GM06990 (cell line): ENCODE results near the gene MCHR1.

Experiments
- DNase-seq: peaks from one replicate; pipeline ENCODE4 v3.0.0-alpha.2; 2011; ENCODE audit not compliant: insufficient read length; ENCODE audit errors: extremely low read depth
- H3K27me3 ChIP-seq: replicated peaks from 2 replicates; pipeline ENCODE4 v1.6.0; 2011; ENCODE audit warnings: low read length; ENCODE audit not compliant: control insufficient read depth, insufficient read depth
- H3K36me3 ChIP-seq: 2 replicates; pipeline ENCODE4 v1.5.1; 2011; ENCODE audit warnings: low read length; ENCODE audit not compliant: control insufficient read depth, insufficient read depth
- H3K4me3 ChIP-seq: replicated peaks from 2 replicates; pipeline ENCODE4 v1.5.1; 2011; ENCODE audit warnings: low read depth, mild to moderate bottlenecking, control low read depth, low read length
- TF ChIP-seq, protein P1 (sequence below): IDR thresholded peaks from 2 replicates; pipeline ENCODE4 v1.5.1; 2011; ENCODE audit warnings: low read length, control low read depth, mild to moderate bottlenecking, inconsistent platforms; ENCODE audit not compliant: insufficient read depth, poor library complexity, severe bottlenecking

Gene MCHR1

DNA sequence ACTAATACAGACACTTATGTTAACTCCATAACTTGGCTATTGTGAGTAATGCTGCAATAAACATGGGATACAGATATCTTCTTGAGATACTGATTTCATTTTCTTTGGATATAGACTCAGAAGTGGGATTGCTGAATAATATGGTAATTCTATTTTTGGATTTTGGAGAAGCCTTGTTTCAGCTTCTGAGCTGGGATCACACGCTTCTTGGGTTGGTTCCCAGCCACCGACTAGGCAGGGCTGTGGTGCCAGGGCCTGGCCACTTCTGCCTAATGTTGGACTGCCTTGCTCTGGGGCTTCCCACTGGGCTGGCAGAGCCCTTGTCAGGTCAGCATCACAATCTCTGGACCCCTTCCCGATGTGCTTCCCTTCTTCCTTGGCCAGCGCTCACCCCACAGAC, 14.0 kb upstream of the MCHR1 start:
- DNase-seq: no peak
- Histone ChIP-seq H3K27me3 (no peaks in the 10 kb centered on the region), H3K36me3 (no peaks in the 10 kb centered on the region), H3K4me3 (no peak overlapping the region)
- TF ChIP-seq, protein P1, sequence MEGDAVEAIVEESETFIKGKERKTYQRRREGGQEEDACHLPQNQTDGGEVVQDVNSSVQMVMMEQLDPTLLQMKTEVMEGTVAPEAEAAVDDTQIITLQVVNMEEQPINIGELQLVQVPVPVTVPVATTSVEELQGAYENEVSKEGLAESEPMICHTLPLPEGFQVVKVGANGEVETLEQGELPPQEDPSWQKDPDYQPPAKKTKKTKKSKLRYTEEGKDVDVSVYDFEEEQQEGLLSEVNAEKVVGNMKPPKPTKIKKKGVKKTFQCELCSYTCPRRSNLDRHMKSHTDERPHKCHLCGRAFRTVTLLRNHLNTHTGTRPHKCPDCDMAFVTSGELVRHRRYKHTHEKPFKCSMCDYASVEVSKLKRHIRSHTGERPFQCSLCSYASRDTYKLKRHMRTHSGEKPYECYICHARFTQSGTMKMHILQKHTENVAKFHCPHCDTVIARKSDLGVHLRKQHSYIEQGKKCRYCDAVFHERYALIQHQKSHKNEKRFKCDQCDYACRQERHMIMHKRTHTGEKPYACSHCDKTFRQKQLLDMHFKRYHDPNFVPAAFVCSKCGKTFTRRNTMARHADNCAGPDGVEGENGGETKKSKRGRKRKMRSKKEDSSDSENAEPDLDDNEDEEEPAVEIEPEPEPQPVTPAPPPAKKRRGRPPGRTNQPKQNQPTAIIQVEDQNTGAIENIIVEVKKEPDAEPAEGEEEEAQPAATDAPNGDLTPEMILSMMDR: no peak

DNA sequence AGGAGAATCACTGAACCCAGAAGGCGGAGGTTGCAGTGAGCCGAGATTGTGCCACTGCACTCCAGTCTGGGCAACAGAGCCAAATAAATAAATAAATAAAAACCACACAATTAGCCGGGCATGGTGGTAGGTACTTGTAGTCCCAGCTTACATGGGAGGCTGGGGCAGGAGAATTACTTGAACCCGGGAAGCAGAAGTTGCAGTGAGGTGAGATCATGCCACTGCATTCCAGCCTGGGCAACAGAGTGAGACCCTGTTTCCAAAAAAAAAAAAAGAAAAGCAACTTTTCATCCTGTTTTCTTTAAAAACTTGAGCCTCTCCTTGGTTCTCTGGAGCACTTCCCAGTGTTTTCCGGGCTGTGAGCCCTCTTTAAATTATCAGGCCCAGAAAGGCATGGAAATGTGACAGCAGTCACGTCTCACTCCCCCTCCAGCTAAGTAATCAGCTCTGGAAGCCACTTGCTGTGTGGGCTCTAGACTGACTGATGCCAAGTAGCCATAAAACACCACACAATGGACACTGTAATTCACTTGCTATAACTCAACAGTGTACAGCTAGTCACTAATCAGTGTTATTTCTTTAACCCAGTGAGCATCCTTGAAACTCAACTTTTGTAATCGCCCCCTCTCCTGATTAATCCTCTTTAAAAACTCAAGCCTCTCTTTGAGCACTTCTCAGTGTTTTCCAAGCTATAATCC, 13.0 kb upstream of the MCHR1 start:
- no peak for DNase-seq
- Histone ChIP-seq H3K27me3 (no peaks in the 10 kb centered on the region), H3K36me3 (no peaks in the 10 kb centered on the region), H3K4me3 (no peak overlapping the region)
- TF ChIP-seq, protein P1: no peak

DNA sequence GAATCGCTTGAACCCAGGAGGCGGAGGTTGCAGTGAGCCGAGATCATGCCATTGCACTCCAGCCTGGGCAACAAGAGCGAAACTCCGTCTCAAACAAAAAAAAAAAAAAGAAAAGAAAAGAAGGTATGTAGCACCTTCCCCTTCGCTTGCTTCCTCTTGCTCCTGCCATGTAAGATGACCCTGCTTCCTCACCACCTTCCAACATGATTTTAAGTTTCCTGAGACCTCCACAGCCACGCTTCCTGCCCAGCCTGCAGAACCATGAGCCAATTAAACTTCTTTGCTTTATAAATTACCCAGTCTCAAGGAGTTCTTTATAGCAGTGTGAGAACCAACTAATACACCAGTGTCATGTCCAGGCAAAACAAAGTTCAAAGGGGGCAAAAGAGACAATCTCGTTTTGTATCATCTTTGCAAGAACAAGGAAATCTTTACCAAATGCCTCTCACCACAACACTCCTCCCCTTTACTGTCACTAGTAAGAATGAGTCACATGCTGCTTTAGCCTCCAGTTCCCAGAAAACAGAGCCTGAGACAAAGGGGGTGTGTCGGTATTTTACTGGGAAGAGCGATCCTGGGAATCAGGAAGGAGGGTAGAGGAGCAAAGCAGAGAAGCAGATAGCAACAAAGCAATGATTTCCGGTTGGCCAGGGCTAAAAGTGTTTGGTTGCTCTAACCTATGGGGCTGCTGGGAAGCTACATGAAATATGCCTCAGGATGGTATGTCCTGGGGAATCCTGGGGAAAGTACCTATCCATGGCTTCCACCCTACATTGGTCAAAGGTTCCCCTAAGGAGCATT, 10.5 kb upstream of the MCHR1 start:
- Histone ChIP-seq H3K36me3 (no peaks in the 10 kb centered on the region), H3K4me3 (no peak overlapping the region), H3K27me3 (no peaks in the 10 kb centered on the region)
- DNase-seq: no peak
- TF ChIP-seq, protein P1: no peak

DNA sequence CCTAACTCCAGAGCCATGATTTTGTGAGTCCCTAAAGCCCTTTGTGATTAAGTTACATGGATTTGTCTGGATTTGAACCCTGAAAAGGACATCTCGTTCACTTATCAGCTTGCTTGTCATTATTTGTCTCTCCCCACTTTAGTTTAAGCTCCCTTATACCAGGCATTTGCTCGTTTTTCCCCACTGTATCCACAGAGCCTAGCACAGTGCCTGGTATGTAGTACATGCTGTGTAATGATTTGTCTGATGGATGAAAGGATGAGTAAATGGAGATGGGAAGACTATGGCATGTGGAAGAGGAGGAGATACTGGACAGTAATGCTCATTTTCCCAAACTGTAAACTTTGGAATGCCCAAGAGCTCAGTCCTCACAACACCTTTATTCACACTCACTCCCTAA, 9.2 kb upstream of the MCHR1 start:
- H3K36me3 ChIP-seq: no peaks in the 10 kb centered on the region
- TF ChIP-seq, protein P1: no peak
- no peak for DNase-seq
- H3K4me3 ChIP-seq: no peak overlapping the region
- no peaks in the 10 kb centered on the region for H3K27me3 ChIP-seq

DNA sequence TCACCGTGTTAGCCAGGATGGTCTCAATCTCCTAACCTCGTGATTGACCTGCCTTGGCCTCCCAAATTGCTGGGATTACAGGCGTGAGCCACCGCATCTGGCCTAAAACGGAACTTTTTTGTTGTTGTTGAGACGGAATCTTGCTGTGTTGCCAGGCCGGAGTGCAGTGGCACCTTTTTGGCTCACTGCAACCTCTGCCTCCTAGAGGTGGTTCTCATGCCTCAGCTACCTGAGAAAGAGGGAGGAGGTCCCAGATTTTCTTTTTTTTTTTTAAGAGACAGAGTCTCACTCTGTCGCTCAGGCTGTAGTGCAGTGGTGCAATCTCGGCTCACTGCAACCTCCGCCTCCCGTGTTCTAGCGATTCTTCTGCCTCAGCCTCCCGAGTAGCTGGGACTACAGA, 7.9 kb upstream of the MCHR1 start:
- DNase-seq: no peak
- TF ChIP-seq, protein P1: no peak
- no peak overlapping the region for H3K4me3 ChIP-seq
- H3K36me3 ChIP-seq: no peaks in the 10 kb centered on the region
- no peaks in the 10 kb centered on the region for H3K27me3 ChIP-seq
